ENCODE measurements around the gene GPR37. TPM values are rescaled to one million over a fixed set of nuclear protein-coding genes. Genes with fewer than 3 reads are reported as not detected.

GPR37 gene
- total RNA-seq, 1 donor: under 0.01 TPM

DNA sequence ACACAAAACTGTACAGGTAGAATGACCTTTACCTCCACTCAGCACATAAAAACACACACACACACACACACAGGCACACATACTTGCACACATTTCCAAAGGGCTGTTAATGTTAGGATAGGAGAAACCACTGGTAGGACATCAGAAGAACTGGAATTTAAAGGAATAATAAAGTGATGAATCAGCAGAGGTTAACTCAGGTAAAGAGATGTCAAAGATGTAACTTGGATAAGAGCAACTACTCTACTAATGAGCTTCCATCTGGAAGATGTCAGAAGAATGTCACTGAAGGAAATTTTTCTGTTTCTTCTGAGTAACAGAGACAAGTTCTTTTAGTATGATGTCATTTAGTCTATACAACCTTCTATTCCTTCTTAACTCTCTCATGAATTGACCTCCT lies 26.4 kb upstream of the GPR37 start:
- no peaks in the 10 kb centered on the region for H3K4me1 ChIP-seq (ENCODE audit: insufficient read depth, low read length)
- H3K27ac ChIP-seq (ENCODE audit: low read depth, low read length): no peak overlapping the region
- DNase-seq (ENCODE audit: insufficient read length, low spot score, missing footprints): no peak
- H3K27me3 ChIP-seq (ENCODE audit: insufficient read depth, low read length): no peaks in the 10 kb centered on the region
- H3K9me3 ChIP-seq (ENCODE audit: low read depth, low read length): no peaks in the 10 kb centered on the region
- H3K4me2 ChIP-seq (ENCODE audit: insufficient read depth, low read length): no peak overlapping the region
- no peaks in the 10 kb centered on the region for H4K20me1 ChIP-seq (ENCODE audit: insufficient read depth, low read length)
- TF ChIP-seq, protein P1, sequence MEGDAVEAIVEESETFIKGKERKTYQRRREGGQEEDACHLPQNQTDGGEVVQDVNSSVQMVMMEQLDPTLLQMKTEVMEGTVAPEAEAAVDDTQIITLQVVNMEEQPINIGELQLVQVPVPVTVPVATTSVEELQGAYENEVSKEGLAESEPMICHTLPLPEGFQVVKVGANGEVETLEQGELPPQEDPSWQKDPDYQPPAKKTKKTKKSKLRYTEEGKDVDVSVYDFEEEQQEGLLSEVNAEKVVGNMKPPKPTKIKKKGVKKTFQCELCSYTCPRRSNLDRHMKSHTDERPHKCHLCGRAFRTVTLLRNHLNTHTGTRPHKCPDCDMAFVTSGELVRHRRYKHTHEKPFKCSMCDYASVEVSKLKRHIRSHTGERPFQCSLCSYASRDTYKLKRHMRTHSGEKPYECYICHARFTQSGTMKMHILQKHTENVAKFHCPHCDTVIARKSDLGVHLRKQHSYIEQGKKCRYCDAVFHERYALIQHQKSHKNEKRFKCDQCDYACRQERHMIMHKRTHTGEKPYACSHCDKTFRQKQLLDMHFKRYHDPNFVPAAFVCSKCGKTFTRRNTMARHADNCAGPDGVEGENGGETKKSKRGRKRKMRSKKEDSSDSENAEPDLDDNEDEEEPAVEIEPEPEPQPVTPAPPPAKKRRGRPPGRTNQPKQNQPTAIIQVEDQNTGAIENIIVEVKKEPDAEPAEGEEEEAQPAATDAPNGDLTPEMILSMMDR (IDR thresholded peaks at IDR 0.05; ENCODE audit: extremely low read depth, low read depth, low read length): no peak
- H3K79me2 ChIP-seq (ENCODE audit: insufficient read depth, low read length): no peaks in the 10 kb centered on the region
- no peak overlapping the region for H3K4me3 ChIP-seq (ENCODE audit: insufficient read depth, low read length)
- H2AFZ ChIP-seq (ENCODE audit: low read length): no peak overlapping the region
- H3K36me3 ChIP-seq (ENCODE audit: insufficient read depth, low read length): no peaks in the 10 kb centered on the region

DNA sequence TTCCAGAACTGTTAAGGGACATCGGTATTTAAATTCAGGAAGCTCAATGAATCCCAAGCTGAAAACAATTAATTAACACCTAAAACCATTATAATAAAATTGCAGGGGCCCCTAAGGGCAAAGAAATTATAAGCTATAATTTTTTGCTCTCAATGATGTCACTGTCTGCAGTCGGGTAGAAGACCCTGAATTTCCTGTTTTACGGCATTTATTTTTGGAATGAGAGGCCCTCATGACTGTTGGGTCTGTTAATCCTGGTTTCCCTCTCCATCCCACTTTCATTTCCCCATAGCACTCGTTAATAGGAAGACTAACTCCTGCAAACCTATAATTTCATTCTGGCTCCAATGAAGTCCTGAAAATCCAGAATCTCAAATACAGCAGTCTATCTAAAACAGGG lies 25.8 kb upstream of the GPR37 start:
- no peaks in the 10 kb centered on the region for H3K27me3 ChIP-seq (ENCODE audit: insufficient read depth, low read length)
- no peak overlapping the region for H2AFZ ChIP-seq (ENCODE audit: low read length)
- no peak for DNase-seq (ENCODE audit: insufficient read length, low spot score, missing footprints)
- H3K4me2 ChIP-seq (ENCODE audit: insufficient read depth, low read length): peak overlapping the region; percentile 4
- no peaks in the 10 kb centered on the region for H3K79me2 ChIP-seq (ENCODE audit: insufficient read depth, low read length)
- no peaks in the 10 kb centered on the region for H3K4me1 ChIP-seq (ENCODE audit: insufficient read depth, low read length)
- H3K4me3 ChIP-seq (ENCODE audit: insufficient read depth, low read length): no peak overlapping the region
- H3K9me3 ChIP-seq (ENCODE audit: low read depth, low read length): no peaks in the 10 kb centered on the region
- H3K27ac ChIP-seq (ENCODE audit: low read depth, low read length): no peak overlapping the region
- no peaks in the 10 kb centered on the region for H3K36me3 ChIP-seq (ENCODE audit: insufficient read depth, low read length)
- TF ChIP-seq, protein P1 (IDR thresholded peaks at IDR 0.05; ENCODE audit: extremely low read depth, low read depth, low read length): no peak
- H4K20me1 ChIP-seq (ENCODE audit: insufficient read depth, low read length): no peaks in the 10 kb centered on the region

DNA sequence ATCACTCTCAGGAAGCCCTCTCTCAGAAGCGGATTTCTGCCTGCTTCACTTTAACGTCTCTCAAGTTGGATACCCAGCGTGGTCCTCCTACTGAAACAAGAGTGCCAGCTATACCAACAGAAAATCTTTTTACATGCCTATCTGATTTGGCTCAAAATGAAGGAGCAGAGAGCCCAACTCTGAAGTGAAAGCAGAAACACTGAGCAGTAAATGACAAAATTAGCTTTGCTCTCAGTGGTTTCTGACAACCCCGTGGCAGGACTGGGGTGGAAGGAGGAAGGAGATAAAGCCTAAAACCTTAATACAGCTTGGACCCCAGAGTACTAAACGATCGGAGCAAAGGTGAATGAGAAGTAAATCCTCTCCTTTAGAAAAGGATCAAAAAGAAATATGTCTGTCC lies 25.1 kb upstream of the GPR37 start:
- DNase-seq (ENCODE audit: insufficient read length, low spot score, missing footprints): no peak
- no peaks in the 10 kb centered on the region for H3K4me1 ChIP-seq (ENCODE audit: insufficient read depth, low read length)
- no peak overlapping the region for H3K27ac ChIP-seq (ENCODE audit: low read depth, low read length)
- H2AFZ ChIP-seq (ENCODE audit: low read length): peak overlapping the region; percentile 46
- H4K20me1 ChIP-seq (ENCODE audit: insufficient read depth, low read length): no peaks in the 10 kb centered on the region
- H3K79me2 ChIP-seq (ENCODE audit: insufficient read depth, low read length): no peaks in the 10 kb centered on the region
- TF ChIP-seq, protein P1 (IDR thresholded peaks at IDR 0.05; ENCODE audit: extremely low read depth, low read depth, low read length): no peak
- H3K36me3 ChIP-seq (ENCODE audit: insufficient read depth, low read length): no peaks in the 10 kb centered on the region
- H3K4me3 ChIP-seq (ENCODE audit: insufficient read depth, low read length): peak overlapping the region; percentile 46
- no peaks in the 10 kb centered on the region for H3K27me3 ChIP-seq (ENCODE audit: insufficient read depth, low read length)
- no peaks in the 10 kb centered on the region for H3K9me3 ChIP-seq (ENCODE audit: low read depth, low read length)
- H3K4me2 ChIP-seq (ENCODE audit: insufficient read depth, low read length): peak overlapping the region; percentile 50

DNA sequence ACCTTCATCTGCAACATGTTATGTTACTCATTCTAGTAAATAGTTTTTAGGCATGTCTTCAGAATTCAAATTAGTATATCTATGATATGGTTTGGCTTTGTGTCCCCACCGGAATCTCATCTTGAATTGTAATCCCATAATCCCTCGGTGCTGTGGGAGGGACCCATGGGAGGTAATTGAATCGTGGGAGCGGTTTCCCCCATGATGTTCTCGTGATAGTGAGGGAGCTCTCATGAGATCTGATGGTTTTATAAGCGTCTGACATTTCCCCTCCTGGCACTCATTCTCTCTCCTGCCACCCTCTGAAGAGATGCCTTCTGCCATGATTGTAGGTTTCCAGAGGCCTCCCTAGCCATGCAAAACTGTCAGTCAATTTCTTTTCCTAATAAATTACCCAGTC lies 20.4 kb upstream of the GPR37 start:
- TF ChIP-seq, protein P1 (IDR thresholded peaks at IDR 0.05; ENCODE audit: extremely low read depth, low read depth, low read length): no peak
- H3K27ac ChIP-seq (ENCODE audit: low read depth, low read length): no peak overlapping the region

More for the DNA sequence above, 20.4 kb upstream of the GPR37 start:
- Histone ChIP-seq H3K79me2 (ENCODE audit: insufficient read depth, low read length) (no peaks in the 10 kb centered on the region), H3K9me3 (ENCODE audit: low read depth, low read length) (no peaks in the 10 kb centered on the region), H2AFZ (ENCODE audit: low read length) (peak overlapping the region; percentile 49), H3K36me3 (ENCODE audit: insufficient read depth, low read length) (no peaks in the 10 kb centered on the region), H3K4me1 (ENCODE audit: insufficient read depth, low read length) (no peaks in the 10 kb centered on the region), H3K4me2 (ENCODE audit: insufficient read depth, low read length) (no peak overlapping the region), H3K27me3 (ENCODE audit: insufficient read depth, low read length) (no peaks in the 10 kb centered on the region), H4K20me1 (ENCODE audit: insufficient read depth, low read length) (no peaks in the 10 kb centered on the region), H3K4me3 (ENCODE audit: insufficient read depth, low read length) (no peak overlapping the region)
- DNase-seq (ENCODE audit: insufficient read length, low spot score, missing footprints): no peak
